Measurements from ENCODE around the gene GTF2IRD2. TPM values are rescaled to one million over a fixed set of nuclear protein-coding genes. Genes with fewer than 3 reads are reported as not detected.
"Not testable (repeated sequence)": the region's sequence is repeated elsewhere in the genome, so short reads cannot be mapped to it uniquely, and the experiment has no call there.

The GTF2IRD2 gene
- 38.2 and 41.6 TPM in 2 replicates for total RNA-seq

GRCh38 chr7:74850833-74851721 lies at the start of gene GTF2IRD2:
Gene GTF2IRD2, minus strand, starts transcription at chr7:74851605. Its CDS starts 15,227 bp downstream, at chr7:74836378.
- H3K4me1 Mint-ChIP-seq; CTCF ChIA-PET; POLR2A ChIA-PET; H3K36me3 Mint-ChIP-seq (ENCODE audit: low read depth); intact Hi-C loops (cut with micrococcal nuclease); H3K27me3 Mint-ChIP-seq; H3K27ac Mint-ChIP-seq; DNase-seq; H3K9me3 Mint-ChIP-seq: not testable (repeated sequence)
- peak; percentile 84 for ATAC-seq (ENCODE audit: low read depth)
- peak within 1 kb of the TSS; percentile 69 for H3K4me3 Mint-ChIP-seq

GRCh38 chr7:74890158-74891123 lies 39.0 kb upstream of the GTF2IRD2 start:
- Mint-ChIP-seq H3K4me3 (peak overlapping the region; percentile 86), H3K27ac (peak overlapping the region; percentile 84)
- intact Hi-C loops (cut with micrococcal nuclease); H3K36me3 Mint-ChIP-seq (ENCODE audit: low read depth); H3K9me3 Mint-ChIP-seq; H3K4me1 Mint-ChIP-seq; CTCF ChIA-PET; H3K27me3 Mint-ChIP-seq: not testable (repeated sequence)
- POLR2A ChIA-PET = interaction anchor here (0.6 kb wide), 1 partner anchor 233 kb away, joined by 7 read pairs; the partner anchor contains the start of gene GTF2I
- DNase-seq = peak; percentile 80
- peak; percentile 76 for ATAC-seq (ENCODE audit: low read depth)

DNA sequence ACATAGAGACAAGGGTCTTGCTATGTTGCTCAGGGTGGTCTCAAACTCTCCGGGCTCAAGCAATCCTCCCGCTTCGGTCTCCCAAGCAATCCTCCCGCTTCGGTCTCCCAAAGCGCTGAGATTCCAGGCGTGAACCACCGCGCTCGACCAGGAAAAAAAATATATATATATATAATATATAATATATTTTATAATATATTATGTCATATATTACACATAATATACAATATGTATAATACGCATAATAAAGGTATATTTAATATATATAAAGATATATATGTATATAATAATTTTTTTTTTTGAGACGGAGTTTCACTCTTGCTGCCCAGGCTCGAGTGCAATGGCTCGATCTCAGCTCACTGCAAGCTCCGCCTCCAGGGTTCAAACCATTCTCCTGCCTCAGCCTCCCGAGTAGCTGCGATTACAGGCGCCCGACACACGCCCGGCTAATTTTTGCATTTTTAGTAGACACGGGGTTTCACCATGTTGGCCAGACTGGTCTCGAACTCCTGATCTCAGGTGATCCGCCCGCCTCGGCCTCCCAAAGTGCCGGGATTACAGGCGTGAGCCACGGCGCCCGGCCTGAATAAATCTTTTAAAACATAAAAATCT lies 38.2 kb upstream of the GTF2IRD2 start:
- POLR2A ChIA-PET; H3K27me3 Mint-ChIP-seq; CTCF ChIA-PET; H3K36me3 Mint-ChIP-seq (ENCODE audit: low read depth); H3K27ac Mint-ChIP-seq; intact Hi-C loops (cut with micrococcal nuclease); DNase-seq; H3K4me1 Mint-ChIP-seq; H3K4me3 Mint-ChIP-seq; H3K9me3 Mint-ChIP-seq: not testable (repeated sequence)
- ATAC-seq (ENCODE audit: low read depth) = peak; percentile 15

DNA sequence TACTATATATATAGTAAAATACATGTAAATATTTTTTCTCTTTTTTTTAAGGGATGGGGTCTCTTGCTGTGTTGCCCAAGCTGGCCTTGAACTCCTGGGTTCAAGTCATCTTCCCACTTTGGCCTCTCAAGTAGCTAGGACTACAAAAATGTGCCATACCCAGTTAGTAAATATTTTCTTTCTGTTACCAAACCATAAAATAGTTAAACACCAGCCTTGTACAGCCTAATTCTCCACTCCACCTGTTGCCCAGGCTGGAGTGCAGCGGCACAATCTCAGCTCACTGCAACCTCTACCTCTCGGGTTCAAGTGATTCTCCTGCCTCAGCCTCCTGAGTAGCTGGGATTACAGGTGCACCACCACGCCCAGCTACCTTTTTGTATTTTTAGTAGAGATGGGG lies 33.9 kb upstream of the GTF2IRD2 start:
- CTCF ChIA-PET; intact Hi-C loops (cut with micrococcal nuclease); POLR2A ChIA-PET: not testable (repeated sequence)

GRCh38 chr7:74882110-74882509 lies 30.7 kb upstream of the GTF2IRD2 start:
- DNase-seq; H3K9me3 Mint-ChIP-seq; POLR2A ChIA-PET; H3K27me3 Mint-ChIP-seq; CTCF ChIA-PET; intact Hi-C loops (cut with micrococcal nuclease); H3K4me3 Mint-ChIP-seq; H3K4me1 Mint-ChIP-seq; H3K27ac Mint-ChIP-seq; ATAC-seq (ENCODE audit: low read depth): not testable (repeated sequence)
- H3K36me3 Mint-ChIP-seq (ENCODE audit: low read depth) = peaks cover 13% of the 10 kb centered on the region

More for the DNA sequence above, 33.9 kb upstream of the GTF2IRD2 start:
- not testable (repeated sequence) for DNase-seq; ATAC-seq (ENCODE audit: low read depth); H3K9me3 Mint-ChIP-seq; H3K4me1 Mint-ChIP-seq; H3K4me3 Mint-ChIP-seq; H3K27ac Mint-ChIP-seq; H3K27me3 Mint-ChIP-seq
- H3K36me3 Mint-ChIP-seq (ENCODE audit: low read depth) = peaks cover 13% of the 10 kb centered on the region

DNA sequence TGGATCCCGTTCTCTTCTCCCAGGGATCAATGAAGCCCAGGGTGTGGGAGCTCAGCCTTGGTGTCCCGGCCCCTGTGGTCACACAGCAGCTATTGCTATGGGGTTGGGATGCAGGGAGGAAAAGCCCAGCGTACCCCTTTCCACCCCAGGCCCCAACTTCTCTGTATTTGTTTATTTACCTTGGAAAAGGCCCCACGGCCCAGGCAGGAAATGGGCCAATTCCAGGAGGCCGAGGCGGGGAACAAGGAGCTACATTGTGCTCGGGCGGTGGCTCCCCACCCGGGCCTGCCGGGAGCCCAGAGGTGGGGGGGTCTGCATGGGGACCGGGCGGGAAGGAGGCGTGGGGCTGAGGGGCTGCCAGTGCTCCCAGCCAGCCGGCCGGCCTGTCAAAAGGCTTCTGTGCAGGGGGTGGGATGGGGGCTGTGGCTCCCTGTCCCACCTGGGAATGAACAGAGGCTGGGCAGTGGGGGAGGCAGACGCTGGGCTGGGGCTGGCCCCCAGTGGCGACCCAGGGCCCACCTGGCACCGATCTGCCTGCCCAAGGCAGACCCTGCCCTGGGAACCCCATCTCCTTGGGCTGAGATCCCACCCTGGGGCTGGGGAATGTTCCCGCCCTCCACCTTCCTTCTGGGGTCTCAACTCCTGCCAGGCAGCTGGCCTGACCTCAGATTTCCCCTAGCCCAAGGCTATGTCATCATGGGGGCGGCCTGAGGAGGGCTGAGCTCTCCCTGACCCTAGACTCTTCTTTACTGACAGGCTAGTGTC lies 23.5 kb upstream of the GTF2IRD2 start:
- H3K4me3 Mint-ChIP-seq; DNase-seq; ATAC-seq (ENCODE audit: low read depth); intact Hi-C loops (cut with micrococcal nuclease); H3K36me3 Mint-ChIP-seq (ENCODE audit: low read depth); H3K9me3 Mint-ChIP-seq; POLR2A ChIA-PET; H3K27me3 Mint-ChIP-seq; CTCF ChIA-PET; H3K4me1 Mint-ChIP-seq; H3K27ac Mint-ChIP-seq: not testable (repeated sequence)

DNA sequence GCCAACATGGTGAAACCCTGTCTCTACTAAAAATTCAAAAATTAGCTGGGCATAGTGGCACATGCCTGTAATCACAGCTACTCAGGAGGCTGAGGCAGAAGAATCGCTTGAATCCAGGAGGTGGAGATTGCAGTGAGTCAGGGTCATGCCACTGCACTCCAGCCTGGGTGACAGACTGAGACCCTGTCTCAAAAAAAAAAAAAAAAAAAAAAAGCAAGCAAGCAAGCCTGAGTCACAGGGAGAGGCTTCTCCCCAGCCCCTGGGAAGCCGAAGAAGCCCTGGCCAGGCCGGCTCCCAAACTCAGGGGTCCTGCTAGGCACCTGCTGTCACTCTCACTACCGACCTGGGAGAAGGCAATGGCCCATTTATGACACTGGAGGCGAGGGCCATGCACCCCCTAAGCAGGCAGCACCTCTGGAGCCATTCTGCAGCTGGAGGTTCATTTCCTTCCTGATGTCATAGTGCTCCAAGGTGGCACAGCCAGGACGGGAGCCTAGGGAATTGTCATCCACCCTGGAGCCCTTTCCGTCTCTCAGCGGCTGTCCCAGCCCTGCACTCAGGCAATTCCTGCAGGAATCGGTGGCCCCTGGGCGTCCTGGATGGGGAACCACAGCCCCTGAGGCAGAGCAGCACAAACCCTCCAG lies 22.8 kb upstream of the GTF2IRD2 start:
- H3K4me3 Mint-ChIP-seq; H3K27me3 Mint-ChIP-seq; H3K36me3 Mint-ChIP-seq (ENCODE audit: low read depth); DNase-seq; intact Hi-C loops (cut with micrococcal nuclease); H3K27ac Mint-ChIP-seq; CTCF ChIA-PET; ATAC-seq (ENCODE audit: low read depth); H3K4me1 Mint-ChIP-seq; H3K9me3 Mint-ChIP-seq: not testable (repeated sequence)
- POLR2A ChIA-PET = interaction anchor here (0.7 kb wide), 1 partner anchor 163 kb away, joined by 4 read pairs; no protein-coding TSS in a partner anchor

GRCh38 chr7:74872542-74872941 lies 21.1 kb upstream of the GTF2IRD2 start:
- H3K4me3 Mint-ChIP-seq; H3K27ac Mint-ChIP-seq; H3K4me1 Mint-ChIP-seq; intact Hi-C loops (cut with micrococcal nuclease); POLR2A ChIA-PET; H3K9me3 Mint-ChIP-seq; DNase-seq; ATAC-seq (ENCODE audit: low read depth); H3K27me3 Mint-ChIP-seq; CTCF ChIA-PET; H3K36me3 Mint-ChIP-seq (ENCODE audit: low read depth): not testable (repeated sequence)

GRCh38 chr7:74865777-74866176 lies 14.4 kb upstream of the GTF2IRD2 start:
- H3K27me3 Mint-ChIP-seq; H3K36me3 Mint-ChIP-seq (ENCODE audit: low read depth); POLR2A ChIA-PET; H3K9me3 Mint-ChIP-seq; H3K4me3 Mint-ChIP-seq; intact Hi-C loops (cut with micrococcal nuclease); H3K4me1 Mint-ChIP-seq; DNase-seq; H3K27ac Mint-ChIP-seq; ATAC-seq (ENCODE audit: low read depth); CTCF ChIA-PET: not testable (repeated sequence)

GRCh38 chr7:74849853-74850252 lies 1.6 kb downstream of the GTF2IRD2 start:
- H3K9me3 Mint-ChIP-seq; intact Hi-C loops (cut with micrococcal nuclease); H3K27ac Mint-ChIP-seq; H3K4me1 Mint-ChIP-seq; ATAC-seq (ENCODE audit: low read depth); H3K27me3 Mint-ChIP-seq; H3K36me3 Mint-ChIP-seq (ENCODE audit: low read depth); POLR2A ChIA-PET; H3K4me3 Mint-ChIP-seq; CTCF ChIA-PET; DNase-seq: not testable (repeated sequence)

GRCh38 chr7:74830411-74830810 lies 21.0 kb downstream of the GTF2IRD2 start:
- intact Hi-C loops (cut with micrococcal nuclease); ATAC-seq (ENCODE audit: low read depth); DNase-seq; H3K4me1 Mint-ChIP-seq; CTCF ChIA-PET; POLR2A ChIA-PET; H3K27me3 Mint-ChIP-seq; H3K9me3 Mint-ChIP-seq; H3K36me3 Mint-ChIP-seq (ENCODE audit: low read depth); H3K4me3 Mint-ChIP-seq; H3K27ac Mint-ChIP-seq: not testable (repeated sequence)
